ENCODE measurements around the gene POU1F1.
A peak's percentile ranks its signal among the peaks of the same experiment; 100 is the strongest.
"Not testable (repeated sequence)": the region's sequence is repeated elsewhere in the genome, so short reads cannot be mapped to it uniquely, and the experiment has no call there.

The POU1F1 gene

GRCh38 chr3:87248831-87249230 is 27.6 kb downstream of the POU1F1 start:
- no peak for DNase-seq

- not testable (repeated sequence) for DNase-seq
Measured at GRCh38 chr3:87248231-87248630, 28.2 kb downstream of the POU1F1 start.

GRCh38 chr3:87247430-87247773 is 29.0 kb downstream of the POU1F1 start:
- no peak for DNase-seq

GRCh38 chr3:87246662-87247429 is 29.5 kb downstream of the POU1F1 start:
- no peak for DNase-seq

- DNase-seq: peak; percentile 82
Measured at GRCh38 chr3:87236093-87236492, 40.3 kb downstream of the POU1F1 start.

GRCh38 chr3:87233805-87234204 is 42.6 kb downstream of the POU1F1 start:
- DNase-seq: no peak

GRCh38 chr3:87229113-87229512 is 47.3 kb downstream of the POU1F1 start:
- no peak for DNase-seq

GRCh38 chr3:87228316-87228715 is 48.1 kb downstream of the POU1F1 start:
- peak; percentile 79 for DNase-seq

- no peak for DNase-seq
Measured at GRCh38 chr3:87227835-87228144, 48.6 kb downstream of the POU1F1 start.

- DNase-seq: peak; percentile 85
Measured at GRCh38 chr3:87227104-87227834, 49.1 kb downstream of the POU1F1 start, which contains the start of gene CHMP2B. Gene CHMP2B, plus strand, starts transcription at chr3:87227309. Its CDS starts 214 bp downstream, at chr3:87227523.

GRCh38 chr3:87225659-87226058 is 50.7 kb downstream of the POU1F1 start:
- DNase-seq: no peak

- DNase-seq: peak; percentile 42
Measured at GRCh38 chr3:87219611-87220010, 56.8 kb downstream of the POU1F1 start.

GRCh38 chr3:87218560-87218959 is 57.8 kb downstream of the POU1F1 start:
- no peak for DNase-seq
